Head of caudate nucleus (tissue), 42 donors: ENCODE results near the gene DHX8.
"Not testable (repeated sequence)": the region's sequence is repeated elsewhere in the genome, so short reads cannot be mapped to it uniquely, and the experiment has no call there.

ENCODE experiments used
- DNase-seq, 42 donors: peaks; one replicate each; pipeline versions ENCODE4 v3.0.0 to v3.0.0-alpha.2; 2020 to 2021; ENCODE audit warnings: mixed read lengths in 7 of 42
- intact Hi-C: fragments of 100-400 bp; cut with DNase I; formaldehyde crosslinking; loops from one replicate; pipeline ENCODE4 v1.15.0; 2022

Gene DHX8

DNA sequence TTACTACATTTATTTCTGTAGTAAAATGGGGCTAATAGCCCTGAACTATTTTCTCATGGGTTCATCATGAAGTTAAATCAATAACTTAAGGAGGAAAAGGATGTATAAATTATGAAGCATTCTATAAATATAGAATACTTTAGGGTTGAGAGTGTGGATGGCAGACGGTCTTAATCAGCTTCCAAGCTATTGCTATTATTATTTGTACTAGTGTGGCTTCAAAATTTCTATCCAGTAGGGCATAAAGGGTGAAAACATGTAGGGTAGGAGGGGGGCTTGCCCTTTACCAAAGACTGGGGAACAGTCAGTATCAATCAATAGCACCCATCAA, 26.4 kb upstream of the DHX8 start:
- intact Hi-C loops = no loop called here
- DNase-seq = no peak

- DNase-seq, intact Hi-C loops: not testable (repeated sequence)
Observed at GRCh38 chr17:43459878-43460277, 23.9 kb upstream of the DHX8 start.

DNA sequence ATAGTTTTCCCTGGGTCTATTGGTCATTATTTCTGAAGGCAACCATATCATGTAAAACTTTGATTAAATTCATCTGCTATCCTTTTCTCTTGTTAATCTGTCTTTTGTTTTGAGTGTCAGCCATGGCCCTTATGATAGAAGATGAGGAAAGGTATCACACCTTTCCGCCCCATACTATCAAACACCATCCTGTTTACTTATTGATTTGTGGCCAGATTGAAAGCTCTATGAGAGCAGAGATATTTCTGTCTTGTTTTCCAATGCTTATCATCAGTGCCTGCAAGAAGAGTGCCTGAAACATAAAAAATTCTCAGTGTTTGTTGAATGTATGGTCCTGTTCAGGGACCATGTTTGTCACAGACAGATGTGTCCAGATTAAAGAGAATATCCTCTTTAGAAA, 22.6 kb upstream of the DHX8 start:
- no peak for DNase-seq
- intact Hi-C loops = no loop called here

DNA sequence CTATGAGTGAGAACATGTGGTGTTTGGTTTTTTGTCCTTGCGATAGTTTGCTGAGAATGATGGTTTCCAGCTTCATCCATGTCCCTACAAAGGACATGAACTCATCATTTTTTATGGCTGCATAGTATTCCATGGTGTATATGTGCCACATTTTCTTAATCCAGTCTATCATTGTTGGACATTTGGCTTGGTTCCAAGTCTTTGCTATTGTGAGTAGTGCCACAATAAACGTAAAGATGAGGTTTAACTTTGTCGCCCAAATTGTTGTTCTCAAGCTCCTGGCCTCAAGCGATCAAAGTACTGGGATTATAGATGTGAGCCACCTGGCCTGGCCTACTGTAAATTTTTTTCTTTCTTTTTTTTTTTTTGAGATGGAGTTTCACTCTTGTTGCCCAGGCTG, 21.2 kb upstream of the DHX8 start:
- DNase-seq, intact Hi-C loops: not testable (repeated sequence)

- DNase-seq = no peak
- intact Hi-C loops = no loop called here
Observed at GRCh38 chr17:43463241-43463640, 20.5 kb upstream of the DHX8 start.

DNA sequence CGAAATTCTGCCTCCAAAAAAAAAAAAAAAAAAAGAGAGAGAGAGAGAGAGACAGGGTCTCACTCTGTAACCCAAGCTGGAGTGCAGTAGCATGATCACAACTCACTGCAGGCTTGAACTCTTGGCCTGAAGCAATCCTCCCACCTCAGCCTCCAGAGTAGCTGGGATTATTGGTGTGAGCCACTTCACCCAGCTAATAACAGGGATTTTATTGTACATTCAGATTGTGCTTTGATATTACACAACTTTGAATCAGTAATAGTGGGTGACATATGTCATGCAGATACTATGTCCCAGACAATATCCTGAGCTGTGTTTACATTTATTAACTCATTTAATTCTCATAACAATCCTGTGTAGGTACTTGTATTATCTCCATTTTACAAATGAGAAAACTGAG, 19.7 kb upstream of the DHX8 start:
- intact Hi-C loops = no loop called here
- DNase-seq = no peak

DNA sequence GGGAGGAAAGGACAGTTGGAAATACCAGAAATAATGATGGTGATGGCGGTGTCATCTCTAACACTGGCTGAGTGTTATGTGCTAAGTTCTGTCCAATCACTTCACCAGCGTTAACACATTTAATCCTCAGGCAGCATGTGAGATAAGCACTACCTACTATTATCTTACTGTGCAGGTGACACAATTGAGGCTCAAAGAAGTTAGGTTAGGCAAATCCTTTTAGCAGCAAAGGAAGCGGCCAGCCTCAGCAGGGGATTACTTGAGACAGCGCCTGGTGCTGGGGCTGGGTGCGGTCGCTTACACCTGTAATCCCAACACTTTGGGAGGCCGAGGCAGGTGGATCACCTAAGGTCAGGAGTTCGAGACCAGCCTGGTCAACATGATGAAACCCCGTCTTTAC, 18.7 kb upstream of the DHX8 start:
- no peak for DNase-seq
- intact Hi-C loops = no loop called here

DNA sequence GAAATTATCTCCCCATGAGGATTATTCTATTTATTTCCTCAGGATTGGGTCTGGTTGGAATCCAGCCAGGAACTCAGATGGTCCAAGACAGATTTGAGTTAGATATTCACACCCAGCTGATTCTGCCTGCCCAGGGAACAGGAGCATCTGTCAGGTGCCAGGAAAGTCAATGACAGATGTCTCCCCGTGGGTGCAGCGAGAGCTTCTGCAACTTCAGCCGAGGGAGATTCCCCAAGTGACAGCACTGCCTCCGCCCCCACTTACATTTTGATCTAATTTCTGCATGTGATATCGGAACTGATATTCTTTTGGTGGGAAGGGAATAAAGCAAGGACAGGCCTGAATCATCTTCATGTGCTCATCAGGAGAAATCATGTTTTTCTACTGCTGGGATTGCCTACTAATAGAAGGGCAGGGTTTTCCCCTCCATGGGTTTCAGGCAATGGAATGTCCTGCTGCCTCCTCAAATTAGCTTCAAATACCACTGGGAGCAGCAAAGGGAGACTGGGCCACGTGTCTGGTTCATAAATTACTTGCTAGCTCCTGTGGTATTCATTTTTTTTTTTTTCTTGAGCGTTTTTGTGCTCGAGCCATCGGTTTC, 15.7 kb upstream of the DHX8 start:
- peak; percentile 13 to 85 (median 60) for DNase-seq

GRCh38 chr17:43468691-43469139, 15.1 kb upstream of the DHX8 start:
- DNase-seq = no peak
- intact Hi-C loops = no loop called here

More for the DNA sequence above, 15.7 kb upstream of the DHX8 start:
- intact Hi-C loops = no loop called here

- intact Hi-C loops = no loop called here
- no peak for DNase-seq
Observed at GRCh38 chr17:43469145-43469544, 14.6 kb upstream of the DHX8 start.

DNA sequence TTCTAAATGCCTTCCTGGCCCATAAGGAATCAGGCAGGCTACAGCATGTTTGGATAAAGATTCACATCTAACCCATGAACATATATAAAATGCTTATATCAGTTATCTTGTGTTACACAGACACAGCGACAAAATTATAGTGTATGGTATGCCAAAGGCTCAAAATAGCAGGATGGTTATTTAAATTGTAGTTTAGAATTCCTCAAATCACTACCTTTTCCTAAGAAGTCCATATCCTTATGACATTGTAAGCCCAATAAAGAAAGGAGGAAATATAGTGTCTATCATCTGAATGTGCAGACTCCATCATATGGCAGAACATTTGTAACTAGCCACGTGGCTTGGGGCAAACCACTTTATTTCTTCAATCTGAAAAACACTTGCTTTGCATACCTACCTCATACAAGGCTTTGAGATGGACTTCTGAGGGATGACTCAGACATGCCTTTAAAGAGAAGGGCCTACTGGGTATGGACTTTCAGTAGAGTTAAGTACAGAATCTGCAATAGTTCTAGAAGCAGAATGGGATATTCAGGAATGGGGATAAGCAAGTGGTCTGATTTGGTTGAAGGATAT, 12.1 kb upstream of the DHX8 start:
- intact Hi-C loops = no loop called here
- no peak for DNase-seq

DNA sequence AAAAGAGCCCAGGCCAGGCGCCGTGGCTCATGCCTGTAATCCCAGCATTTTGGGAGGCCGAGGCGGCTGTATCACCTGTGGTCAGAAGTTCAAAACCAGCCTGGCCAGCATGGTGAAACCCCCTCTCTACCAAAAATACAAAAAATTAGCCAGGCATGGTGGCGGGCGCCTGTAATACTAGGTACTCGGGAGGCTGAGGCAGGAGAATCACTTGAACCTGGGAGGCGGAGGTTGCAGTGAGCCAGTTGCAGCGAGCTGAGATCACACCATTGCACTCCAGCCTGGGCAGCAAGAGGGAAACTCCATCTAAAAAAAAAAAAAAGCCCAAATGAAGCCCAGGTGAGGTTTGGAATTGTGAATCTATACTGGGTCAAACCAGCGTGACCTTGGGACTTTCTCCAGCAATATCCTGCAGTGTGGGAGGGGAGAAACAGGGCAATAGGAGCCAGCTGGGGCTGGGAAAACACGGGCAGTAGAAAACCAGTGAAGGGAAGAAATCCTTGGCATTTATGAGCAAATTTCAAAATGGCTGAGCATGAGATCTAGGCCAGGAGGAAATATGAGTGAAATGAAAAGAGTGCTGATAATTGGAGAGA, 8.2 kb upstream of the DHX8 start:
- intact Hi-C loops = no loop called here
- DNase-seq = no peak

GRCh38 chr17:43476306-43476705, 7.5 kb upstream of the DHX8 start:
- intact Hi-C loops = not testable (repeated sequence)

GRCh38 chr17:43477832-43478634, 5.7 kb upstream of the DHX8 start:
- no peak for DNase-seq
- intact Hi-C loops = no loop called here

More at GRCh38 chr17:43476306-43476705, 7.5 kb upstream of the DHX8 start:
- not testable (repeated sequence) for DNase-seq

DNA sequence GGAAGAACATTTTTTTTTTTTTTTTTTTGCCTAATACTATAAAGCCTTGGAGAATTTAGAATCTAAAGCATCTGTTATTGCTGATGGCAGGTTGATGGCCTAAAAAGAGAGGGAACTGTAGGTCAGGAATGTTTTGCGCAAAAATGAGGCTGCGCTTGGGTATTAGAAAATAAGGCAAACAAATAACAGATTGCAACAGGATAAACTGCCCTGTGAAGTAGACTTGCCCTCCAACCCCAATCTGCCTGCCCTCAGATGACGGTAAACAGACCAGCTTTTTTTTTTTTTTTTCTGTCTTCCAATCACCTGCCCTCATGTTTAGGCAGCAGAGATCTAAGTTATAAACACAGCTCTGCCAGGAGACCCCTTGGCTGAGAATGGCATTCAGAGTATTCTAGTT, 3.8 kb upstream of the DHX8 start:
- DNase-seq = no peak
- intact Hi-C loops = no loop called here

DNA sequence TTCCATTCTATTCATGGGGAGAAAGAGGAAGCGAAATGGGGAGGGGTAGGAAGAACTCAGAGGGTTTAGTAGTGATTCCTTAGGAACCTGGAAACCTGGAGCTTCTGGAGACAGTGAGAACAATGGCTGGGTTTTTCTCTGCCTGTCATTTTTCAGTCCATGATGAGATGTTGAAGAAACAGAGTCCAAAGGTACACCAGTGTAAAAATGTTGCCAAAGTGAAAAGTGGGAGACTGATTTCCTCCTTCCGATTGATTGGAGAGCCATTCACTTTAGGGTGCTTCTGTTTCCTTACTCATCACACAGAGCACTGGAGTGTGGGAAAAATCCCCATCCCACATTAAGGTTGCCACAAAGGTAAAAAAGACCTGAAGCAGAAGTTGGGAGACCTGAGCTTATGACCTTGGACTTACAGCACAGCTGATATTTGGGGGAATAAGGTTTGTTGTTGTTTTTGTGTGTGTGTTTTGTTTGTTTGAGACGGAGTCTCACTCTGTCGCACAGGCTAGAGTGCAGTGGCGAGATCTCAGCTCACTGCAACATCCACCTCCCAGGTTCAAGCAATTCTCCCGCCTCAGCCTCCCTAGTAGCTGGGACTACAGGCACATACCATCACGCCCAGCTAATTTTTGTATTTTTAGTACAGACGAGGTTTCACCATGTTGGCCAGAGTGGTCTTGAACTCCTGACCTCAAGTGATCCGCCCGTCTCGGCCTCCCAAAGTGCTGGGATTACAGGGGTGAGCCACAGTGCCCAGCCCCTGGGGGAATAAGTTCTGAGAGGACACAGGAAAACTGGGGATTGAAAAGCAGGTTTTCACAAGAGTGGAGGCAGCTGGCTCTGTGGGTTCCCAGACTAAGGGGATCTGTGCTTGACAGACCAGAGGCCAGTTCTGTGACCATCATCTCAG, 1.4 kb upstream of the DHX8 start:
- DNase-seq = peak in 1 of 42 donors; percentile 43
- intact Hi-C loops = loop anchor here (1.0 kb wide), 1 partner anchor 88 kb away; no protein-coding TSS in a partner anchor

DNA sequence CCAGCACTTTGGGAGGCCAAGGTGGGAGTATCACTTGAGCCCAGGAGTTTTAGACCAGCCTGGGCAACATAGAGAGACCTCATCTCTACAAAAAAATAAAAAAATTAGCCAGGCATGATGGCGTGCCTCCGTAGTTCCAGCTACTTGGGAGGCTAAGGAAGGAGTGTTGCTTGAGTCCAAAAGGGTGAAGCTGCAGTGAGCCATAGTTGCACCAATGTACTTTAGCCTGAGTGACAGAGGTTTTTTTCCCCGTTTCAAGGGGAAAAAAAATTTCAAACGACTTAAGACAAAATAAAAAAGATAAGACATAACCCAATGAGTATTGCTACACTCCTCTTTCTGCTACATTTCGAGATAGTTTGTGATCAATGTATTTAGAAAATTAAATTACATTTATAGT, 6.8 kb downstream of the DHX8 start:
- intact Hi-C loops = no loop called here

DNA sequence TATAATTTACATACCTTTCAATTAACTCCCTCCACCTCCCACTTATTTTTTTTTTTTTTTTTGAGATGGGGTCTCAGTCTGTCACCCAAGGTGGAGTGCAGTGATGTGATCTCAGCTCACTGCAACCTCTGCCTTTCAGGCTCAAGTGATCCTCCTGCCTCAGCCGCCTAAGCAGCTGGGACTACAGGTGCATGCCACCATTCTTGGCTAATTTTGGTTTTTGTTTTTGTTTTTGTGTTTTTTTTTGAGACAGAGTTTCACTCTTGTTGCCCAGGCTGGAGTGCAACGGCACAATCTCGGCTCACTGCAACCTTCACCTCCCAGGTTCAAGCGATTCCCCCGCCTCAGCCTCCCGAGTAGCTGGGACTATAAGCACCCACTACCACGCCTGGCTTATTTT, 25.7 kb downstream of the DHX8 start:
- intact Hi-C loops = not testable (repeated sequence)

More for the DNA sequence above, 6.8 kb downstream of the DHX8 start:
- no peak for DNase-seq

DNA sequence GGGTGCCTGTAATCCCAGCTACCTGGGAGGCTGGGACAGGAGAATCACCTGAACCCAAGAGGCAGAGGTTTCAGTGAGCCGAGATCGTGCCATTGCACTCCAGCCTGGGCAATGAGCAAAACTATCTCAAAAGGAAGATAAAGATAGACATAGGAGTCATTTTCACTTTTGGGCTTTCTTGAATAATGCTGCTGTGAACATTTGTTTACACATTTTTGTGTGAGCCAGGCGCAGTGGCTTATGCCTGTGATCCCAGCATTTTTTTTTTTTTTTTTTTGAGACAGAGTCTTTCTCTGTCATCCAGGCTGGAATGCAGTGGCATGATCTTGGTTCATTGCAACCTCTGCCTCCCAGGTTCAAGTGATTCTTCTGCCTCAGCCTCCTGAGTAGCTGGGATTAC, 27.4 kb downstream of the DHX8 start:
- intact Hi-C loops, DNase-seq: not testable (repeated sequence)

More for the DNA sequence above, 25.7 kb downstream of the DHX8 start:
- DNase-seq = not testable (repeated sequence)
